T47D (cell line): ENCODE results near the gene FAM241A.
"Not testable (repeated sequence)": the region's sequence is repeated elsewhere in the genome, so short reads cannot be mapped to it uniquely, and the experiment has no call there.

Experiments
- DNase-seq, 2 experiments: peaks; one replicate each; pipeline versions ENCODE4 v3.0.0 to v3.0.0-alpha.2; 2011 to 2012; ENCODE audit warnings: low read depth in 1 of 2, low spot score in 1 of 2
- JUND ChIP-seq: IDR thresholded peaks from 2 replicates; pipeline ENCODE4 v1.6.1; 2012; ENCODE audit warnings: low read depth
- in situ Hi-C: cut with HindIII; loops from 2 replicates; pipeline ENCODE4 v1.10.0; 2016; ENCODE audit warnings: low sequenced_read_pairs, low pct_unique_long_range_greater_than_20kb

The FAM241A gene

DNA sequence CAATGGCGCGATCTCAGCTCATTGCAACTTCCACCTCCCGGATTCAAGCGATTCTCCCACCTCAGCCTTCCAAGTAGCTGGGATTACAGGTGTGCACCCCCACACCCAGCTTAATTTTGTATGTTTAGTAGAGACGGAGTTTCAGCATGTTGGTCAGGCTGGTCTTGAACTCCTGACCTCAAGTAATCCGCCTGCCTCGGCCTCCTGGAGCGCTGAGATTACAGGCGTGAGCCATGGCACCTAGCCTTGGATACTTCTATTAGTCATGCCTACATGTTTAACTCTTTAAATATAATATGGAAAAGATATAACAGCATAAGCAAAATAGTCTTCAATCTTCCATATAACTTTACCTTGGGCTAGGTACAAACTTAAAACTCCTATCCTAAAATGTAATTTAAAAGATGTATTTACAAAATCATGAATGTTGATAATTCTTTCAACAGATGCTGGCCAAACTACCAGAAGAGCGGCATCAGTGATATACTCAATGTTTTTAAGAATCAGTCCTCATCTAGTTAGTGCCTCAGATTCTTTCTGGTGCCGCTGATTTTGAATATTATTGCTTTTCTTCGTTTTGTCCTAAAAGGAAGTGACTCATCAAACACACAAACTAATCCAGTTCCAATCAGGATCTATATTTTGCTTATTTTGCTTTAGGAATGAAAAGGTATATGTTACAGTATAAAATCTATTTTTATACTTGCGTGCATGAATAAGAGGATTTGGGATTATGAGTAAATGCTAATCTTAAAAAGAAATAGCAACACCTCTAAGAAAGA lies 23.7 kb downstream of the FAM241A start:
- no peak for TF ChIP-seq JUND
- no peak for DNase-seq
- in situ Hi-C loops = no loop called here

DNA sequence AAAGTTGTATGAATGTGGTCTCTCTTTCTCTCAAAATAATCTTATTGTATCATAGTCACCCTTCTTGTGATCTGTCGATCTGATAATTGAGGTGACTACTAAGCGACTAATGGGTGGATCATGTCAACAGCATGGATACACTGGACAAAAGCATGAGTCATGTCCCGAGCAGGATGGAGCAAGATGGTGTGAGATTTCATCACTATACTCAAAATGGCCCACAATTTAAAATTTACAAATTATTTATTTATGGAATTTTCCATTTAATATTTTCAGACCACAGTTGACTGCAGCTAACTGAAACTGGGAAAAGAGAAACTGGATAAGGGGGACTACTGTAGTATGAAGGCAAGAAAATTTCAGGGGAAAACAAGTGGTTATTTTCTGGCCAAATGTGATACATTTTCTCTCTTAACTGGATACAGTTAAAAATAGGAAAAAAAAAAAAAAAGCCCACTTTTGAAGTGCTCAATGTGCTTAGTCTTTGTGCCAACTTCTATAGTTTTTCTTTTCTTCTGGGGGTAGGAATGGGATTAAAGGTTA lies 25.3 kb downstream of the FAM241A start:
- TF ChIP-seq JUND = no peak
- in situ Hi-C loops = no loop called here
- DNase-seq = no peak

DNA sequence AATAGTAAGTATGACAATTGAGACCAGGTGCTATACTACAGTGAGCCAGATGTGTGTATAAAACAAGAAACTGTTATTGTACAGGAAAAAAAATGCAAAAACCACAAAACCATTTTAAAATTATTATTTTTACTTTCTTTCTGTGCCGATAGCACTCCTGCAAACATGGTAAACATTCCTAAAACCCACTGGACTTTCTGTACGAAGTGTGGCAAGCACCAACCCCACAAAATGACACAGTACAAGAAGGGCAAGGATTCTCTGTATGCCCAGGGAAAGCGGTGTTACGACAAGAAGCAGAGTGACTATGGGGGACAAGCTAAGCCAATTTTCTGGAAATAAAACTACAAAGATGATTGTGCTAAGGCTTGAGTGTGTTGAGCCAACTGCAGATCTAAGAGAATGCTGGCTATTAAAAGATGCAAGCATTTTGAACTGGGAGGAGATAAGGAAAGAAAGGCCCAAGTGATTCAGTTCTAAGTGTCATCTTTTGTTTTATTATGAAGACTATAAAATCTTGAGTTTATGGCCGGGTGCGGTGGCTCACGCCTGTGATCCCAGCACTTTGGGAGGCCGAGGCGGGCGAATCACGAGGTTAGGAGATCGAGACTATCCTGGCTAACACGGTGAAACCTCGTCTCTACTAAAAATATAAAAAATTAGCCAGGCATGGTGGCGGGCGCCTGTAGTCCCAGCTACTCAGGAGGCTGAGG lies 26.0 kb downstream of the FAM241A start:
- not testable (repeated sequence) for DNase-seq

DNA sequence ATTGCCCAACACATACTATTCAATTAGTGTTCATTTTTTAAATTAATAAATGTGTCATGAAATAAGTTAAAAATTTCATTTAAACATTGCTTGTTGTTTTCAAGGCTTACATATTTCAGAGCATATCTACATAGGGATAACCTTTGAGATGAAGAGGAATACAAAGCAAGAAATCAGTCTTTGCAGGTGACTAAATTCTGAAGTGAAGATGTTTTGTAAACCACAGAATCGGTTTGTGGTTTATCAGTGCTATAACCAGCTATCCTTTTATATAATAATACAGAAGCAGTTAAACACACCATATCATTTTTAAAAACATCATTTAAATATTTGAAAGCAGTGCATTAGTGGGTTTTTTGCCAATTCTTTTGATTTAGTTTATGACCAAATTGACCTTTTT lies 26.9 kb downstream of the FAM241A start:
- in situ Hi-C loops = no loop called here
- no peak for DNase-seq
- TF ChIP-seq JUND = no peak

More for the DNA sequence above, 26.0 kb downstream of the FAM241A start:
- in situ Hi-C loops = not testable (repeated sequence)

DNA sequence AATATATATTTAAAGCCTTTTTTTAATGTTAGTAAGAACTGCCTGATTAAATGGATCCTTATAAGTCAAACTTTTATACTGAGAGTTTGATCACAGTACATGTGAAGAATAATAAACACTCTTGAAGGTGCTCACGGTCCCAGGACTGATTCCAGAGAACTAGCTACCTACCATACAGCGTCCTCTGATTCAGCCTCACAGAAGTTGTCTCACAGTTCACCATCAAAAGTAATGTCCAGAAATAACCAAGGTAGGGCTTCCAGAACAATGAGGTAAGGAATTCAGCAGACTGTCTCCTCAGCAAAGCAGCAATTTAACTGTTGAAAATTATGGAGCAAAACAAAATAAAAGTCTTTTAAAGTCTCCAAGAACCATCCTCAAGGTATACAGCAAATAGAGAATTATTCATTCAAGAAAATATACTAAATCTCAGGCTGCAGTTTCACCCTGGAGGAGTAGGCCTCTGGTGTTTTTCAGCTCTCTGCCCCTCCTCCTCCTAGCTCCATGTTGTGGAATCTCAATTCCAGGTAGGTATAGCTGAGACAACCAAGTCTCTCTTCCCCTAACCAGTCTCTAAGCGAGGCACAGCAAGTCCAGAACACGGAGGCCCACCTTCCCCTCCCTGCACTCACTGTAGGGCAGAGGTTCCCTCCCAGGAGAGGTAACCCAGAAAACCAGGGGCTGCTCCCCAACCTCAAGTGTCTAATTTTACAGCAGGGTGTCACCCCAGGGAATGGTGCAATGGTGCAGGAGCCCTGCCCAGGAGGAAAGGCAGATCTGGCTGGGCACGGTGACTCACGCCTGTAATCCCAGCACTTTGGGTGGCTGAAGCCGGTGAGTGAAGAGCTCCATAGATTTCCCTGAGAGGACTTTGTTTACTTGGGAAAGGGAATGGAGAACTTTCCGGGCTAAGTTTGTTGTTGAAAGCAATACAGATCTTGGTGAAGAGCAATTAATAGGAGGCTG lies 28.6 kb downstream of the FAM241A start:
- no peak for DNase-seq
- in situ Hi-C loops = no loop called here
- no peak for TF ChIP-seq JUND

DNA sequence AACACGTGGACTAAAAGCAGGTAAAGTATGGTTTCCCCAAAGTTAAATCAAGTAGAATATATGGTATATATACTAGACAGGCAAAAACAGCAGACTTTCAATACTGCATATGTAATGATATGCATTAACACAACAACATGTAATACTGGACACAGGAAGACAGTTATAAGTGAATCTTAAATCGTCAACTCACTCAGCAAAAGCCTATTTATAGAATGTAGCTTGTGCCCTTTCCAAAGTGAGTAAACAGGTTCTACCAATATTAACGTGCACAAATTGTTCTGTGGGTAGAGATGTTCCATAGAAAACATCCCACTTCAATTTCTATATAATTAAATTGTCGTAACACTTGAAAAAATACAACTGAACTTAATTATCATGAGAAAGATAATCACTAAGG lies 30.6 kb downstream of the FAM241A start:
- no peak for TF ChIP-seq JUND
- no peak for DNase-seq
- in situ Hi-C loops = no loop called here

DNA sequence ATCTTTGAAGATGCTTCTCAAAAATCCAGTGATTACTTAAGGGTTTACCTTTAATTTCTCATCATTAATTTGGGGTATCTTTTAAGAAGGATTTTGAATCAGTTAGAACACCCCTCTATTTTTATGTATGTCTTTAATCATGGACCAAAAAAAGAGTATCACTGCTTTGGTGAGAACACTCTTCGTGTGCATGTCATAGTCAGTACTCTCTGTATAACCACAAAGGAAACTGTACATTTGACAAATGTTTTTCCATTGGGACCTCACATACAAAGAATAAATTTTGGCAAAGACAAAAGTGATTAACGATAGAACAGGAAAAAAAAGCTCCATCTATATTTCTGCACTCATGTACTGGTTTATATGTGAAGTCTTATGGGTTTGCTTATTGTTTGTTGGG lies 31.3 kb downstream of the FAM241A start:
- in situ Hi-C loops = no loop called here
- DNase-seq = no peak
- TF ChIP-seq JUND = no peak

DNA sequence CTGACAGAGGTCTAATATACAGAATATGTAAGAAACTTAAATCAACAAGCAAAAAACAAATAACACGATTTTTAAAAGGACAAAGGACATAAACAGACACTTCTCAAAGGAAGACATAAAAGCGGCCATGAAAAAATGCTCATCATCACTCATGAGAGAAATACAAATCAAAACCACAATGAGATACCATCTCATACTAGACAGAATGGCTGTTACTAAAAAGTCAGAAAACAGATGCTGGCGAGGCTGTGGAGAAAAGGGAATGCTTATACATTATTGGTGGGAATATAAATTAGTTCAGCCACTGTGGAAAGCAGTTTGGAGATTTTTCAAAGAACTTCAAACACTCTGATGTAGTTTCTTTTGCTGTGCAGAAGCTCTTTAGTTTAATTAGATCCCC lies 33.5 kb downstream of the FAM241A start:
- DNase-seq, in situ Hi-C loops: not testable (repeated sequence)

DNA sequence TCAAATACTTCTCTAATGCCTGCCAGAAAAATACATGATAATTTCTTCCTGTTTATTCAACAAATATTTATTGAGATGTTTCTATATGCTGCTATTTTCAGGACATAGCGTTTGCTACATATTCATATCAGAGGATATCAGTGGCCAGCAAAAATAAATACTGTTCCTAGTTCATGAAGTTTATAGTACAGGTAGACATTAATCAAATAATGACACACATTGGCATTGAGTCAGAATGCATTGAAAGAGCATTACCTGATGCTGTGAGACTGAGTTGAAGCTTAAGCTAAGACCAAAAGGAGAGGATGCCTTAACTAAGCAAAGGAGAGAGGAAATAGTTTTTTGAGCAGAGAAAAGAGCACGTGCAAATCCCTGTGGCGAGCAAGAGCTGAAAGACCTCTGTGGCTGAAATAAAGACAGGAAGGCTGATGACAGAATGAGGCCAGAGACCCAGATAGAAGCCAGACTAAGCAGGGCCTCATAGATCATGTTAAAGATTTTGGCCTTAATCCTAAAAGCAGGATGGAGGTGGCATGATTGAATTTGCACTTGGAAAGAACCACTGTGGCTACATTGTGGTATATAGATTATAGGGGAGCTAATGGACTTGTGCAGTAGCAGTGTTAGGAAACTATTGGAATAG lies 36.2 kb downstream of the FAM241A start:
- in situ Hi-C loops = no loop called here
- TF ChIP-seq JUND = no peak
- no peak for DNase-seq

DNA sequence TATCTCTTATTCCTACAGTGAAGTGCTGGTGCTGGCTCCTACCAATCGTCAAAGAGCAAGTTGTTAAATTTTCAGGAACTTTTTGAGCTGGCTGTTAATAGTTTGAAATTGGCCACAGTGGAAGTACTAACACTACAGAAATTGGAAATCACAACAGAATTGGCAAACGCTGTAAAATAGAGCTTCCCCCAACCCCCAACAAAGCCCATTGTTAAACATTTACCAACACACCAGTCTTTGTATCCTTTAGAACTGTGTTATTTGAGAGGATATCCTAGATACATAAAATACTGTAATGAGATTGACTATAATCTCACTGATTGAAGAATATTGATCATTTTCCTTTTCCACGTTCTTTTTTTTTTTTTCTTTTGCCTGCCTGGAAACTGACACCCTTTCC lies 37.4 kb downstream of the FAM241A start:
- in situ Hi-C loops = no loop called here
- no peak for TF ChIP-seq JUND
- no peak for DNase-seq

DNA sequence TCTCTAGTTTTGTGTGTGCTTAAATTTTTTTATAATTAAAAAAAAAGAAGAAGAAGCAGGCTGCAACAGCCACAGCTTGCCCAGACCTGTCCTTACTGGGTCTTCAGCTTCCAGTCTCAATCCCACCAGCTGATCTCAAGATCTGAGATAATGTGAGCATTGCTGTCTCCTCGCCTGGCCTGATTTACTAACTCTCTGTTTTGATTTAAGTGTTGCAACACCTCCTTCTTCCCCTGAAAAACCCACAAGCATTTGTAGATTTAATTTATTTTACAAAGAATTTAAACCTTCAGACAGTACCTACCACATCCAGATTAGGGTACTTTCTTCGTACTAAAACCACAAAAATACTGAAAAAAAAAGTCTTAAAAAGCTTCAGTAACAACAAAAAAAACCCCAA lies 38.0 kb downstream of the FAM241A start:
- TF ChIP-seq JUND = no peak
- in situ Hi-C loops = no loop called here
- DNase-seq = no peak

DNA sequence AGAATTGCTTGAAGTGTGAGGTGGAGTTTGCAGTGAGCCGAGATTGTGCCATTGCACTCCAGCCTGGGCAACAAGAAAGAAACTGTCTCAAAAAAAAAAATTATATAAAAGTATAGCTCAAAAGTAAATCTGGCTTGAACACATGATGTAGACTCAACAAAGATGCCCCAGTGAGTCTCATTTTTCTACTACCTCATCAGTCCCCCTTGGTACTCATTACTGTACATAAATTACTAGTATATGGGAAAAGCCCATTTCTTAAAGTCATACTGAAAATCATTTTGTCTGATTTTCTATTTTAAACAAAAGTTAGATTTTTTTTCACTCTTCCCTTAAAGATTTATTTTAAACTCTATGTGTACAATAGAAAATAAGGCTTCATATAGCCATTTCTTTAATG lies 39.2 kb downstream of the FAM241A start:
- DNase-seq = no peak
- in situ Hi-C loops = no loop called here
- TF ChIP-seq JUND = no peak
